Type B pancreatic cell (in vitro differentiated cells): ENCODE measurements around the gene APBB2. TPM values are rescaled to one million over a fixed set of nuclear protein-coding genes. Genes with fewer than 3 reads are reported as not detected.

Experiments used
- DNase-seq: peaks from one replicate; pipeline ENCODE4 v3.0.0; 2021; ENCODE audit warnings: mixed read lengths; ENCODE audit not compliant: unreplicated experiment; ENCODE audit errors: extremely low spot score
- H3K27ac Mint-ChIP-seq: 2 replicates; pipeline ENCODE4 v1.8.0; 2021; ENCODE audit warnings: mild to moderate bottlenecking, mixed read lengths
- H3K27me3 Mint-ChIP-seq: 2 replicates; pipeline ENCODE4 v1.8.0; 2021; ENCODE audit warnings: mixed read lengths
- H3K36me3 Mint-ChIP-seq: 2 replicates; pipeline ENCODE4 v1.8.0; 2021; ENCODE audit warnings: mixed read lengths
- H3K4me1 Mint-ChIP-seq: one replicate; pipeline ENCODE4 v1.8.0; 2021; ENCODE audit warnings: mixed read lengths; ENCODE audit not compliant: unreplicated experiment
- H3K4me3 Mint-ChIP-seq: 2 replicates; pipeline ENCODE4 v1.8.0; 2021; ENCODE audit warnings: mild to moderate bottlenecking, mixed read lengths
- H3K9me3 Mint-ChIP-seq: 2 replicates; pipeline ENCODE4 v1.8.0; 2021; ENCODE audit warnings: mixed read lengths
- total RNA-seq: library from RNA; stranded (reverse); gene quantifications from 2 replicates; pipeline ENCODE4 v1.2.1, GENCODE V29; 2021; ENCODE audit warnings: low replicate concordance
- TF ChIP-seq, protein P1 (sequence below): fragments of 200-600 bp; sonication (generic); conservative IDR thresholded peaks from 2 replicates; pipeline ENCODE4 v1.5.0; 2021; ENCODE audit warnings: antibody characterized with exemption, mild to moderate bottlenecking

The APBB2 gene
- total RNA-seq, 1 donor from 2014 or later = 33.3 TPM

DNA sequence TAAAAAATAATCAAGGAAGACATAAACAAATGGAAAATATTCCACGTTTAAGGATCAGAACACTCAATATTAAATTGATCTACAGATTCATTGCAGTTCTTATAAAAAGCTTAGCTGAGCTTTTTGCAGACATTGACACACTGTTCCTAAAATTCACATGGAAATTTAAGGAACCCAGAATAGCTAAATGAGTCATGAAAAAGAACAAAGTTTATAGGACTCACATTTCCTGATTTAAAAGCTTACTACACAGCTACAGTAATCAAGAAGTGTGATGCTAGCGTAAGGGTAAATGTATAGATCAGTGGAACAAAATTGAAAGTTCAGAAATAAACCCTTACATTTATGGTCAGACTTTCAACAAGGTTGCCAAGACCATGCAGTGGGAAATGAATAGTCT, 431.5 kb downstream of the APBB2 start:
- no peaks in the 10 kb centered on the region for H3K4me1 Mint-ChIP-seq
- TF ChIP-seq, protein P1, sequence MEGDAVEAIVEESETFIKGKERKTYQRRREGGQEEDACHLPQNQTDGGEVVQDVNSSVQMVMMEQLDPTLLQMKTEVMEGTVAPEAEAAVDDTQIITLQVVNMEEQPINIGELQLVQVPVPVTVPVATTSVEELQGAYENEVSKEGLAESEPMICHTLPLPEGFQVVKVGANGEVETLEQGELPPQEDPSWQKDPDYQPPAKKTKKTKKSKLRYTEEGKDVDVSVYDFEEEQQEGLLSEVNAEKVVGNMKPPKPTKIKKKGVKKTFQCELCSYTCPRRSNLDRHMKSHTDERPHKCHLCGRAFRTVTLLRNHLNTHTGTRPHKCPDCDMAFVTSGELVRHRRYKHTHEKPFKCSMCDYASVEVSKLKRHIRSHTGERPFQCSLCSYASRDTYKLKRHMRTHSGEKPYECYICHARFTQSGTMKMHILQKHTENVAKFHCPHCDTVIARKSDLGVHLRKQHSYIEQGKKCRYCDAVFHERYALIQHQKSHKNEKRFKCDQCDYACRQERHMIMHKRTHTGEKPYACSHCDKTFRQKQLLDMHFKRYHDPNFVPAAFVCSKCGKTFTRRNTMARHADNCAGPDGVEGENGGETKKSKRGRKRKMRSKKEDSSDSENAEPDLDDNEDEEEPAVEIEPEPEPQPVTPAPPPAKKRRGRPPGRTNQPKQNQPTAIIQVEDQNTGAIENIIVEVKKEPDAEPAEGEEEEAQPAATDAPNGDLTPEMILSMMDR = no peak
- peaks cover 3% of the 10 kb centered on the region for H3K9me3 Mint-ChIP-seq
- H3K4me3 Mint-ChIP-seq = no peak overlapping the region
- H3K27ac Mint-ChIP-seq = no peak overlapping the region
- H3K36me3 Mint-ChIP-seq = peaks cover 8% of the 10 kb centered on the region
- DNase-seq = no peak
- H3K27me3 Mint-ChIP-seq = no peaks in the 10 kb centered on the region

DNA sequence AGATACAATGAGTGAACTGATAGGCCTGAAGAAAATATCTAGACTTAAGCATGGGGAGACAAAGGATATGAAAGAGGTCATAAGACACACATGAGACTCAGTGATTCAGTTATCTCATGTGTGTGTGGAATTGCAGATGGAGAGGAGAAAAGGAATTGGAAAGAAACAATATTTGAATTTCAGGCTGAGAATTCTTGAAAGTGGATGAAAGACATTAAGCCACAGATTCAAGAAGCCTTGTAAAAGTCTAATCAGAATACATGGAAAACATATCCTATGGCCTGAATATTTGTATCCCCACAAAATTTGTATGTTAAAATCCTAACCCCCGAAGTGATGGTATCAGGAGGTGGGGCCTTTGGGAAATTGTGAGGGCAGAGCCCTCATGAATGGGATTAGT, 436.3 kb downstream of the APBB2 start:
- Mint-ChIP-seq H3K4me3 (no peak overlapping the region), H3K9me3 (peaks cover 5% of the 10 kb centered on the region), H3K27ac (no peak overlapping the region), H3K27me3 (no peaks in the 10 kb centered on the region), H3K4me1 (no peaks in the 10 kb centered on the region), H3K36me3 (peaks cover 13% of the 10 kb centered on the region)
- no peak for DNase-seq
- TF ChIP-seq, protein P1 = no peak

DNA sequence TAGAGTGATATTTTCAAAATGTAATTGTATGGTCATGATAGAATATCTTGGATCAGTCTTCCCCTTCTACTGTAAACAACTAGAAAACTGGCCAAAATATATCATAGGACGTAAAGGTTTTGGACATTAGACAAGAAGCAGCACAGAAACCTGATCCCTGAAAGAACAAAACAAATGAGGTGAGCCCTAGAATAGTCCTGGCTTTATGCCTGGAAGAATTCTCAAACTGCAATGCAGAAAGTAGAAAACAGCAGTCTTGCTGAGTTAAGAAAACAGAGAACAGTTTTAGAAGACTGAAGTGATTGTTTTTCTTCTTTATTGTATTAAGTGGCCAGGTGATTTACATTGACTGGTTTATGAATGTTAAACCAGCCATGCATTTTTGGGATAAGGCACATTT, 445.1 kb downstream of the APBB2 start:
- Mint-ChIP-seq H3K36me3 (peaks cover 23% of the 10 kb centered on the region), H3K27ac (no peak overlapping the region), H3K4me3 (no peak overlapping the region), H3K4me1 (peaks cover 11% of the 10 kb centered on the region), H3K9me3 (peaks cover 7% of the 10 kb centered on the region), H3K27me3 (no peaks in the 10 kb centered on the region)
- DNase-seq = no peak
- TF ChIP-seq, protein P1 = no peak

DNA sequence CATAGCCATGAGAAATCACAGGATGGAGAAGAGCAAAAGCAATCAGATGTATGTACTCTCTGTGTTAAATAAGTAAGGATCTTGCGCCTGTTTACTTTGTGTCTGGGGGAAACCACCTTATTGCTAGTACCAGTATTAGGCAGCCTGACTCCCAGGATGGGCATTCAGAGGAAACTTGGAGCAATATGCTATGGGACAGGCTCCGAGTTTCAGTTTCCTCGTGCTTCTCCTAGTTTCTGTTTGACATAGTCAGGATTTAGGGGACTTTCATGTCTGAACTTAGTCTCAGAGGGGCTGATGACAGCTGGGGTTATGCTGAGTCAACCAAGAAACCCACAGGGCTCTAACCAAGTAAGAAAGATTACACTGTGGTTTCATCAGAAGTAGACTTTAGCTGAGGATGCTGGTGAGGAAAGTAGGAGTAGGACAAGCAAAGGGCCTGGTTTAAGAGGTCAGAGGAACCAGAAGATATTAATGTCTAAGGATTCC, 451.1 kb downstream of the APBB2 start:
- Mint-ChIP-seq H3K4me1 (no peaks in the 10 kb centered on the region), H3K4me3 (no peak overlapping the region), H3K9me3 (peaks cover 7% of the 10 kb centered on the region), H3K27ac (no peak overlapping the region), H3K27me3 (no peaks in the 10 kb centered on the region), H3K36me3 (peaks cover 13% of the 10 kb centered on the region)
- TF ChIP-seq, protein P1 = no peak
- no peak for DNase-seq

Other genes with a start within 250 kb of the APBB2 start
- 45.1 and 183 TPM in 2 replicates for gene UCHL1, start 42.4 kb upstream of the APBB2 start, total RNA-seq